ENCODE measurements around the gene CD8B.
"Not testable (repeated sequence)": the region's sequence is repeated elsewhere in the genome, so short reads cannot be mapped to it uniquely, and the experiment has no call there.

GRCh38 chr2:86882118-86882665, 20.5 kb upstream of the CD8B start:
- not testable (repeated sequence) for TF ChIP-seq CTCF (conservative IDR thresholded peaks at IDR 0.05; ENCODE audit: low read depth, low read length); EZH2 (IDR thresholded peaks at IDR 0.05; ENCODE audit: low read length, unreplicated experiment); EZH2phosphoT487 (IDR thresholded peaks at IDR 0.05; ENCODE audit: borderline replicate concordance, low read length)
